HepG2 (cell line): ENCODE data around the gene DHX8. TPM values are rescaled to one million over a fixed set of nuclear protein-coding genes. Genes with fewer than 3 reads are reported as not detected.
A peak's percentile ranks its signal among the peaks of the same experiment; 100 is the strongest.

ENCODE experiments used
- ARNT ChIP-seq: fragments of 450-650 bp; IDR thresholded peaks from 2 replicates; pipeline ENCODE4 v1.6.1; 2017
- FLYWCH1 ChIP-seq: sonication (generic); formaldehyde crosslinking; IDR thresholded peaks from 2 replicates; pipeline ENCODE4 v1.8.1; 2023; ENCODE audit warnings: mild to moderate bottlenecking, missing genetic modification reagents
- FOXJ3 ChIP-seq: sonication (generic); formaldehyde crosslinking; IDR thresholded peaks from 2 replicates; pipeline ENCODE4 v1.4.0; 2020; ENCODE audit warnings: missing genetic modification reagents, mild to moderate bottlenecking, borderline replicate concordance
- HNRNPL ChIP-seq: fragments of 200-400 bp; formaldehyde crosslinking; IDR thresholded peaks from 2 replicates; pipeline ENCODE4 v1.6.1; 2017; ENCODE audit warnings: mild to moderate bottlenecking, low read depth, low read length
- HOXA7 ChIP-seq: sonication (generic); formaldehyde crosslinking; IDR thresholded peaks from 2 replicates; pipeline ENCODE4 v1.8.1; 2022; ENCODE audit warnings: mild to moderate bottlenecking, missing genetic modification reagents, moderate library complexity
- JDP2 ChIP-seq: sonication (generic); formaldehyde crosslinking; IDR thresholded peaks from 2 replicates; pipeline ENCODE4 v1.8.1; 2022; ENCODE audit warnings: missing genetic modification reagents, borderline replicate concordance
- MEIS2 ChIP-seq: sonication (generic); formaldehyde crosslinking; IDR thresholded peaks from 2 replicates; pipeline ENCODE4 v1.9.0; 2021; ENCODE audit warnings: mild to moderate bottlenecking, missing genetic modification reagents
- NONO ChIP-seq, 2 experiments: fragments of 450-650 bp in 1 of 2; sonication (generic) in 1 of 2; formaldehyde crosslinking in 1 of 2; IDR thresholded peaks in 1 of 2; conservative IDR thresholded peaks in 1 of 2; 2 replicates each; pipeline versions ENCODE4 v1.6.1 to v1.8.0; 2017 to 2022; ENCODE audit warnings: mild to moderate bottlenecking in 1 of 2, missing genetic modification reagents in 1 of 2, moderate library complexity in 1 of 2
- SAP130 ChIP-seq: IDR thresholded peaks from 2 replicates; pipeline ENCODE4 v1.6.1; 2016; ENCODE audit warnings: low read depth
- SMARCE1 ChIP-seq: fragments of 450-650 bp; IDR thresholded peaks from 2 replicates; pipeline ENCODE4 v1.6.1; 2017; ENCODE audit warnings: borderline replicate concordance
- SOX6 ChIP-seq, 2 experiments: fragments of 450-650 bp in 1 of 2; sonication (generic) in 1 of 2; formaldehyde crosslinking in 1 of 2; IDR thresholded peaks; 2 replicates each; pipeline versions ENCODE4 v1.4.0 to v1.6.1; 2017 to 2020; ENCODE audit warnings: antibody characterized with exemption in 1 of 2, mild to moderate bottlenecking in 1 of 2, missing genetic modification reagents in 1 of 2
- SP2 ChIP-seq: sonication (generic); formaldehyde crosslinking; IDR thresholded peaks from 2 replicates; pipeline ENCODE4 v1.5.1; 2020; ENCODE audit warnings: mild to moderate bottlenecking, missing genetic modification reagents
- SRSF9 ChIP-seq: fragments of 200-400 bp; formaldehyde crosslinking; IDR thresholded peaks from 2 replicates; pipeline ENCODE4 v1.6.1; 2018; ENCODE audit warnings: borderline replicate concordance, mild to moderate bottlenecking, low read depth, low read length; ENCODE audit not compliant: insufficient read depth, poor library complexity, severe bottlenecking
- YEATS2 ChIP-seq: sonication (generic); formaldehyde crosslinking; IDR thresholded peaks from 2 replicates; pipeline ENCODE4 v1.4.0; 2020; ENCODE audit warnings: missing genetic modification reagents, borderline replicate concordance
- ZKSCAN5 ChIP-seq: sonication (generic); formaldehyde crosslinking; IDR thresholded peaks from 2 replicates; pipeline ENCODE4 v1.5.1; 2020; ENCODE audit warnings: mild to moderate bottlenecking, missing genetic modification reagents
- ZNF121 ChIP-seq: sonication (generic); formaldehyde crosslinking; IDR thresholded peaks from 2 replicates; pipeline ENCODE4 v1.5.0; 2020; ENCODE audit warnings: mild to moderate bottlenecking, missing genetic modification reagents
- ZNF3 ChIP-seq: IDR thresholded peaks from 2 replicates; pipeline ENCODE4 v1.7.0; 2017; ENCODE audit warnings: inconsistent platforms
- ZNF34 ChIP-seq: sonication (generic); formaldehyde crosslinking; IDR thresholded peaks from 2 replicates; pipeline ENCODE4 v1.4.0; 2020; ENCODE audit warnings: mild to moderate bottlenecking, missing genetic modification reagents, borderline replicate concordance
- ZNF605 ChIP-seq: sonication (generic); formaldehyde crosslinking; IDR thresholded peaks from 2 replicates; pipeline ENCODE4 v1.8.0; 2022; ENCODE audit warnings: mild to moderate bottlenecking, missing genetic modification reagents
- ZNF713 ChIP-seq: sonication (generic); formaldehyde crosslinking; IDR thresholded peaks from 2 replicates; pipeline ENCODE4 v1.4.0; 2020; ENCODE audit warnings: mild to moderate bottlenecking, missing genetic modification reagents
- ZNF777 ChIP-seq: sonication (generic); formaldehyde crosslinking; IDR thresholded peaks from 2 replicates; pipeline ENCODE4 v1.4.0; 2020; ENCODE audit warnings: missing genetic modification reagents
- ZNF850 ChIP-seq: sonication (generic); formaldehyde crosslinking; conservative IDR thresholded peaks from 2 replicates; pipeline ENCODE4 v1.9.0; 2021; ENCODE audit warnings: mild to moderate bottlenecking, missing genetic modification reagents
- ZNF879 ChIP-seq: sonication (generic); formaldehyde crosslinking; IDR thresholded peaks from 2 replicates; pipeline ENCODE4 v1.8.1; 2023; ENCODE audit warnings: missing genetic modification reagents
- ZSCAN30 ChIP-seq: sonication (generic); formaldehyde crosslinking; IDR thresholded peaks from 2 replicates; pipeline ENCODE4 v1.5.0; 2020; ENCODE audit warnings: mild to moderate bottlenecking, missing genetic modification reagents
- polyA plus RNA-seq, 8 experiments: library from polyadenylated mRNA; depleted of rRNA in 3 of 8; stranded (reverse) in 7 of 8; unstranded in 1 of 8; fragments of >200 nt; fragmentation: Illumina TruSeq in 4 of 8; extraction: Trizol in 4 of 8; gene quantifications; 2 replicates each; pipeline versions ENCODE4 v1.2.1 to v1.2.3, GENCODE V29; 2011 to 2016; ENCODE audit warnings: low read depth in 4 of 8, missing spikeins in 1 of 8, mixed read lengths in 1 of 8; ENCODE audit not compliant: insufficient read depth in 1 of 8
- total RNA-seq, 5 experiments: library from RNA; depleted of rRNA; stranded (reverse); fragments of >200 nt; fragmentation: Illumina TruSeq; extraction: Trizol; gene quantifications; 2 replicates each; pipeline ENCODE4 v1.2.3, GENCODE V29; 2016; ENCODE audit warnings: low read depth in 1 of 5
- TF ChIP-seq, protein P1 (sequence below): sonication (generic); formaldehyde crosslinking; IDR thresholded peaks from 2 replicates; pipeline ENCODE4 v1.5.0; 2020; ENCODE audit warnings: missing genetic modification reagents, mild to moderate bottlenecking, borderline replicate concordance
- TF ChIP-seq, protein P2 (sequence below): sonication (generic); formaldehyde crosslinking; IDR thresholded peaks from 2 replicates; pipeline ENCODE4 v1.4.0; 2020; ENCODE audit warnings: missing genetic modification reagents, borderline replicate concordance
- TF ChIP-seq, protein P3 (sequence below): sonication (generic); formaldehyde crosslinking; IDR thresholded peaks from 2 replicates; pipeline ENCODE4 v1.4.0; 2020; ENCODE audit warnings: mild to moderate bottlenecking, missing genetic modification reagents

DHX8 gene
- total and polyA plus RNA-seq, 2 of the 13 experiments (the other 11 are each of a cell fraction or from before 2014, with no cell fraction given), result 24.8 to 48.9 TPM

DNA sequence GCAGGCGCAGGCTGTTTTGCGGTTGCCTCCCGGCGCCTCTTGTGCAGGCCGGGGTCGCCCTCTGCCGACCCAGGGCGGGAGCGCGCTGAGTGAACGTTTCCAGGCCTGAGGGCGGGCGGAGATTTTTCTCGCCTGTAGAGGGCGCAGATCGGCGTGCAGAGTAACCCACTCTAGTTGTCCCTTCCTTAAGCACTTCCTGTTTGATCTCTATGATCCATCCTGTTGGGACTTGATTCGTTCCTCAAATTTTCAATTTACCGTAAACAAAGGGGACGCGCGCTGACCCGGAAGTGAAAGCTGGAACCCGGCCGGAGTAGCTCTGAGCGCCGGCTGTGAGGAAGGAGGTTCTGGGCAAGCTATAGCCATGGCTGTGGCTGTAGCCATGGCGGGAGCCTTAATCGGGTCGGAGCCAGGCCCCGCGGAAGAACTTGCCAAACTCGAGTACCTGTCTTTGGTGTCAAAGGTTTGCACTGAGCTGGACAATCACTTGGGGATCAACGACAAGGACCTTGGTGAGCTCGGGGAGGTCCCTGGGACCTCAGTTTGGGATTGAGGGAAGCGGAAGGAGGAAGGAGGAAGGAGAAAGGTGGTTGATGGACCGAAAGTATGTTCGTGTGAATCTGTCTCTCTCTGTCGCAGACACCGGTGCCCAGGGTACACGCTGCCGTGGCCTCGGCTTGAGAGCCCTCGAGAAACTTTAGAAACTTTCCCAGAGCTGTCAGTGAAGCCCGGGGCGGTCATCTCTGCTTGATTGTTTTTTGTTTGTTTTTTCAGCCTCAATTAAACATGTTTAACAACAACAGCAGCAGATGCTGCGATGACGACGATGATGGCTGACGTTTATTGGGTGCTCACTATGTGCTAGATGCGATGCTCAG, at the start of gene DHX8 (continued):
- no peak for TF ChIP-seq SRSF9
- TF ChIP-seq, protein P1, sequence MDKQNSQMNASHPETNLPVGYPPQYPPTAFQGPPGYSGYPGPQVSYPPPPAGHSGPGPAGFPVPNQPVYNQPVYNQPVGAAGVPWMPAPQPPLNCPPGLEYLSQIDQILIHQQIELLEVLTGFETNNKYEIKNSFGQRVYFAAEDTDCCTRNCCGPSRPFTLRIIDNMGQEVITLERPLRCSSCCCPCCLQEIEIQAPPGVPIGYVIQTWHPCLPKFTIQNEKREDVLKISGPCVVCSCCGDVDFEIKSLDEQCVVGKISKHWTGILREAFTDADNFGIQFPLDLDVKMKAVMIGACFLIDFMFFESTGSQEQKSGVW (CRISPR knock-in tag), result no peak
- TF ChIP-seq SP2 (CRISPR knock-in tag), result peak; percentile 80
- peak; percentile 35; the same call in 1 of the 2 replicates for TF ChIP-seq ZNF121 (CRISPR knock-in tag)
- TF ChIP-seq ZNF605, result peak; percentile 97
- peak; percentile 91 for TF ChIP-seq ZNF879 (CRISPR knock-in tag)
- TF ChIP-seq FLYWCH1, result no peak; the same call in 1 of the 2 replicates
- no peak for TF ChIP-seq ZNF713
- TF ChIP-seq SOX6 (IDR thresholded peaks at IDR 0.05), result no peak
- TF ChIP-seq SOX6 (CRISPR knock-in tag; IDR thresholded peaks at IDR 0.05), result peak; percentile 92
- 0 out of 2 replicates have a peak, but pooled peaks have one; percentile 62 for TF ChIP-seq ZNF3
- peak; percentile 43; the same call in 1 of the 2 replicates for TF ChIP-seq ZNF850 (CRISPR knock-in tag)
- TF ChIP-seq ZKSCAN5 (CRISPR knock-in tag), result 0 out of 2 replicates have a peak, but pooled peaks have one; percentile 56
- TF ChIP-seq MEIS2 (CRISPR knock-in tag), result peak; percentile 24; the same call in 1 of the 2 replicates
- TF ChIP-seq ZNF34 (CRISPR knock-in tag), result peak; percentile 68; the same call in 1 of the 2 replicates
- TF ChIP-seq SMARCE1, result no peak
- TF ChIP-seq, protein P2, sequence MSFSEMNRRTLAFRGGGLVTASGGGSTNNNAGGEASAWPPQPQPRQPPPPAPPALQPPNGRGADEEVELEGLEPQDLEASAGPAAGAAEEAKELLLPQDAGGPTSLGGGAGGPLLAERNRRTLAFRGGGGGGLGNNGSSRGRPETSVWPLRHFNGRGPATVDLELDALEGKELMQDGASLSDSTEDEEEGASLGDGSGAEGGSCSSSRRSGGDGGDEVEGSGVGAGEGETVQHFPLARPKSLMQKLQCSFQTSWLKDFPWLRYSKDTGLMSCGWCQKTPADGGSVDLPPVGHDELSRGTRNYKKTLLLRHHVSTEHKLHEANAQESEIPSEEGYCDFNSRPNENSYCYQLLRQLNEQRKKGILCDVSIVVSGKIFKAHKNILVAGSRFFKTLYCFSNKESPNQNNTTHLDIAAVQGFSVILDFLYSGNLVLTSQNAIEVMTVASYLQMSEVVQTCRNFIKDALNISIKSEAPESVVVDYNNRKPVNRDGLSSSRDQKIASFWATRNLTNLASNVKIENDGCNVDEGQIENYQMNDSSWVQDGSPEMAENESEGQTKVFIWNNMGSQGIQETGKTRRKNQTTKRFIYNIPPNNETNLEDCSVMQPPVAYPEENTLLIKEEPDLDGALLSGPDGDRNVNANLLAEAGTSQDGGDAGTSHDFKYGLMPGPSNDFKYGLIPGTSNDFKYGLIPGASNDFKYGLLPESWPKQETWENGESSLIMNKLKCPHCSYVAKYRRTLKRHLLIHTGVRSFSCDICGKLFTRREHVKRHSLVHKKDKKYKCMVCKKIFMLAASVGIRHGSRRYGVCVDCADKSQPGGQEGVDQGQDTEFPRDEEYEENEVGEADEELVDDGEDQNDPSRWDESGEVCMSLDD (CRISPR knock-in tag), result peak; percentile 68; the same call in 1 of the 2 replicates
- TF ChIP-seq ZNF777, result peak; percentile 76
- peak; percentile 99 for TF ChIP-seq SAP130
- TF ChIP-seq HOXA7 (CRISPR knock-in tag), result no peak
- TF ChIP-seq, protein P3, sequence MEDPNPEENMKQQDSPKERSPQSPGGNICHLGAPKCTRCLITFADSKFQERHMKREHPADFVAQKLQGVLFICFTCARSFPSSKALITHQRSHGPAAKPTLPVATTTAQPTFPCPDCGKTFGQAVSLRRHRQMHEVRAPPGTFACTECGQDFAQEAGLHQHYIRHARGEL, result 0 out of 2 replicates have a peak, but pooled peaks have one; percentile 63
- TF ChIP-seq YEATS2 (CRISPR knock-in tag), result peak; percentile 99
- no peak for TF ChIP-seq JDP2 (CRISPR knock-in tag)
- peak; percentile 99 for TF ChIP-seq FOXJ3 (CRISPR knock-in tag)
- TF ChIP-seq ZSCAN30 (CRISPR knock-in tag), result 0 out of 2 replicates have a peak, but pooled peaks have one; percentile 64
- no peak for TF ChIP-seq NONO (IDR thresholded peaks at IDR 0.05)
- peak; percentile 80 for TF ChIP-seq NONO (CRISPR knock-in tag; conservative IDR thresholded peaks at IDR 0.05)
- no peak for TF ChIP-seq ARNT
- TF ChIP-seq HNRNPL, result no peak
